ENCODE measurements around the gene KDM4B. TPM values are rescaled to one million over a fixed set of nuclear protein-coding genes. Genes with fewer than 3 reads are reported as not detected.

Gene KDM4B
- total and polyA plus RNA-seq, 7 donors: 9.3 to 45.9 (median 29.5) TPM

GRCh38 chr19:5137114-5137513, 168.2 kb downstream of the KDM4B start:
- TF ChIP-seq CTCF (IDR thresholded peaks at IDR 0.05): no peak
- Histone ChIP-seq H3K9me3 (no peaks in the 10 kb centered on the region), H3K27me3 (ENCODE audit: insufficient read depth in 3 of 3, low read length in 2 of 3) (no peaks in the 10 kb centered on the region), H3K4me3 (no peak overlapping the region), H3K4me1 (no peaks in the 10 kb centered on the region), H3K27ac (no peak overlapping the region), H3K36me3 (ENCODE audit: insufficient read depth in 1 of 2, low read depth in 1 of 2) (peaks cover 0 to 81% of the 10 kb centered on the region in 2 donors)
- ATAC-seq (no peak), DNase-seq (no peak)
- intact Hi-C loops (cut with DNase I): loop anchor here in 1 of 2 donors (5.0 kb wide), 1 partner anchor 90 kb away; no protein-coding TSS in a partner anchor
- 86 to 91% (median 91%) methylated on average over 19 to 22 of the region's 22 CpGs for WGBS, 3 donors

- WGBS, 3 donors: 79 to 82% (median 79%) methylated on average over 28 to 29 of the region's 29 CpGs
- DNase-seq (peak in 1 of 2 donors; percentile 57), ATAC-seq (peak in 2 of 4 donors; percentile 25 to 29)
- no peak for TF ChIP-seq CTCF (IDR thresholded peaks at IDR 0.05)
- H3K4me1 ChIP-seq: no peaks in the 10 kb centered on the region
- no peak overlapping the region for H3K27ac ChIP-seq
- no peak overlapping the region for H3K4me3 ChIP-seq
- no peaks in the 10 kb centered on the region for H3K9me3 ChIP-seq
- peaks cover 0 to 81% of the 10 kb centered on the region in 2 donors for H3K36me3 ChIP-seq (ENCODE audit: insufficient read depth in 1 of 2, low read depth in 1 of 2)
- intact Hi-C loops (cut with DNase I): loop anchor here in 1 of 2 donors (5.0 kb wide), 1 partner anchor 90 kb away; no protein-coding TSS in a partner anchor
- no peaks in the 10 kb centered on the region for H3K27me3 ChIP-seq (ENCODE audit: insufficient read depth in 3 of 3, low read length in 2 of 3)
These were observed 168.7 kb downstream of the KDM4B start for GRCh38 chr19:5137571-5138124.

- WGBS, 3 donors: 79 to 83% (median 82%) methylated on average over 30 of the region's 30 CpGs
- TF ChIP-seq CTCF (IDR thresholded peaks at IDR 0.05): no peak
- Histone ChIP-seq H3K4me1 (no peaks in the 10 kb centered on the region), H3K36me3 (ENCODE audit: insufficient read depth in 1 of 2, low read depth in 1 of 2) (peaks cover 2 to 78% of the 10 kb centered on the region in 2 donors), H3K9me3 (no peaks in the 10 kb centered on the region), H3K27me3 (ENCODE audit: insufficient read depth in 3 of 3, low read length in 2 of 3) (no peaks in the 10 kb centered on the region), H3K27ac (no peak overlapping the region), H3K4me3 (no peak overlapping the region)
- peak in 1 of 2 donors; percentile 66 for DNase-seq
- intact Hi-C loops (cut with DNase I): loop anchor here in 1 of 2 donors (5.0 kb wide), 1 partner anchor 92 kb away; no protein-coding TSS in a partner anchor
- ATAC-seq: no peak
These were observed 170.0 kb downstream of the KDM4B start for GRCh38 chr19:5138606-5139582.

DNA sequence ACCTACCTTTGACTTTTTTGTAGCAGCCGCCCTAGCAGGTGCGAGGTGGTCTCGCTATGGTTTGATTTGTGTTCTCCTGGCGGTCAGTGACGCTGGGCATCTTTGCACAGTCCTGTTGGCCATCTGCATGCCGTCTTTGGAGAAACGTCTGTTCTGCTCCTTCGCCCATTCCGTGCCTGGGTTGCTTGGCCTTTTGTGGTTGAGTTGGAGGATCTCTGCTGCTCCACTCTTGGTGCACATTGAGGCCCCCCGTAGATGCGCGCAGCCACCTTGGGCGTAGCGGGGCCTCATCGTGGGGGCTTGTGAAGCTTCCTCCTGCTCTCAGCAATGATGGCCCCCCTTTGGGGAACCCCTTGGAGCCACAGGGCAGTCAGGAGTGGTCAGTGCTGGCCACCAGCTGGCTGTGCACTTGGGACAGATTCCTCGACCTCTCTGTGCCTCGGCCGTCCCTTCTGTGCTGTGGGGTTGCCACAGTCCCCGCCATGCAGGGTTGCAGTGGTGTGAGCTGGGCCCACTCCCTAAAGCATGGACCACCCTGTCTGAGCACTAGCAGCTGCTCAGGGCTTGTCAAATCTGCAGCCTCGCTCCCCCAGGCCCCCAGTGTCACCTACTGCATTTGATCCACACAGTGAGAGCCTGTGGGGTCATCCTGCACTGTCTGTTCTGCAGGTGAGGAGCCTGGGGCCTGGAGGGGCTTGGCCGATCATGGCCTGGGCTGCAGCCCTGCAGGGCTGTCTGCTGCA, 170.8 kb downstream of the KDM4B start:
- ATAC-seq (no peak), DNase-seq (peak; percentile 8 to 26)
- peaks cover 2 to 75% of the 10 kb centered on the region in 2 donors for H3K36me3 ChIP-seq (ENCODE audit: insufficient read depth in 1 of 2, low read depth in 1 of 2)
- intact Hi-C loops (cut with DNase I): loop anchor here in 1 of 2 donors (5.0 kb wide), 1 partner anchor 92 kb away; no protein-coding TSS in a partner anchor
- no peaks in the 10 kb centered on the region for H3K27me3 ChIP-seq (ENCODE audit: insufficient read depth in 3 of 3, low read length in 2 of 3)
- TF ChIP-seq CTCF (IDR thresholded peaks at IDR 0.05): no peak
- no peak overlapping the region for H3K27ac ChIP-seq
- no peaks in the 10 kb centered on the region for H3K9me3 ChIP-seq
- WGBS, 3 donors: 88 to 91% (median 90%) methylated on average over 21 of the region's 21 CpGs
- H3K4me3 ChIP-seq: no peak overlapping the region
- H3K4me1 ChIP-seq: no peaks in the 10 kb centered on the region

Data from psoas muscle (tissue), 8 donors.